Stimulated activated CD4-positive, alpha-beta T cell treated with anti-CD3 and anti-CD28 coated beads, Interleukin-15, amount 100 ng/mL, for 48 hours (primary cell): Measurements from ENCODE around the gene OSBPL5.
A peak's percentile ranks its signal among the peaks of the same experiment; 100 is the strongest.

Experiments used
- DNase-seq, 2 donors: peaks; one replicate each; pipeline ENCODE4 v3.0.0-alpha.2; 2020; ENCODE audit warnings: low read depth in 2 of 2

Gene OSBPL5

GRCh38 chr11:3163241-3163981 lies 1.7 kb downstream of the OSBPL5 start:
- DNase-seq, result no peak

- no peak for DNase-seq
Observed at GRCh38 chr11:3162410-3163240, 2.5 kb downstream of the OSBPL5 start.

- DNase-seq, result no peak
Observed at GRCh38 chr11:3161720-3162409, 3.2 kb downstream of the OSBPL5 start.

GRCh38 chr11:3161309-3161708 lies 3.8 kb downstream of the OSBPL5 start:
- no peak for DNase-seq

- peak in 1 of 2 donors; percentile 20 for DNase-seq
Observed at GRCh38 chr11:3160252-3161031, 4.7 kb downstream of the OSBPL5 start.

- no peak for DNase-seq
Observed at GRCh38 chr11:3159296-3160190, 5.6 kb downstream of the OSBPL5 start.

- no peak for DNase-seq
Observed at GRCh38 chr11:3158821-3159220, 6.3 kb downstream of the OSBPL5 start.

GRCh38 chr11:3158131-3158591 lies 6.9 kb downstream of the OSBPL5 start:
- no peak for DNase-seq

GRCh38 chr11:3157381-3158130 lies 7.6 kb downstream of the OSBPL5 start:
- DNase-seq, result no peak

- DNase-seq, result no peak
Observed at GRCh38 chr11:3156661-3157311, 8.3 kb downstream of the OSBPL5 start.

- no peak for DNase-seq
Observed at GRCh38 chr11:3156282-3156660, 8.8 kb downstream of the OSBPL5 start.

GRCh38 chr11:3155691-3156258 lies 9.3 kb downstream of the OSBPL5 start:
- no peak for DNase-seq

- DNase-seq, result no peak
Observed at GRCh38 chr11:3155216-3155615, 9.9 kb downstream of the OSBPL5 start.

- DNase-seq, result no peak
Observed at GRCh38 chr11:3154001-3154599, 11.0 kb downstream of the OSBPL5 start.

GRCh38 chr11:3153291-3153861 lies 11.7 kb downstream of the OSBPL5 start:
- DNase-seq, result no peak

GRCh38 chr11:3152471-3153110 lies 12.5 kb downstream of the OSBPL5 start:
- no peak for DNase-seq

GRCh38 chr11:3150726-3151125 lies 14.4 kb downstream of the OSBPL5 start:
- no peak for DNase-seq

GRCh38 chr11:3149852-3150188 lies 15.3 kb downstream of the OSBPL5 start:
- no peak for DNase-seq
